NT2/D1 (cell line): ENCODE data around the gene FOXL3.

Source experiments
- DNase-seq: peaks from one replicate; pipeline ENCODE4 v3.0.0-alpha.2; 2011; ENCODE audit warnings: low read depth, low spot score
- H3K27me3 ChIP-seq: 2 replicates; pipeline ENCODE4 v1.6.0; 2011; ENCODE audit warnings: mild to moderate bottlenecking; ENCODE audit not compliant: insufficient read length, insufficient read depth
- H3K36me3 ChIP-seq: 2 replicates; pipeline ENCODE4 v1.6.1; 2011; ENCODE audit warnings: mild to moderate bottlenecking, low read length, mixed read lengths; ENCODE audit not compliant: insufficient read depth, insufficient read length
- H3K4me1 ChIP-seq: 2 replicates; pipeline ENCODE4 v1.5.1; 2011; ENCODE audit not compliant: insufficient read depth, insufficient read length
- H3K4me3 ChIP-seq: 2 replicates; pipeline ENCODE4 v1.5.1; 2011; ENCODE audit warnings: low read depth; ENCODE audit not compliant: insufficient read length
- H3K9ac ChIP-seq: 2 replicates; pipeline ENCODE4 v1.6.0; 2011; ENCODE audit warnings: low read depth; ENCODE audit not compliant: insufficient read length
- H3K9me3 ChIP-seq: 2 replicates; pipeline ENCODE4 v1.5.1; 2011; ENCODE audit warnings: mild to moderate bottlenecking, low read length; ENCODE audit not compliant: insufficient read depth
- SUZ12 ChIP-seq: IDR thresholded peaks from 2 replicates; pipeline ENCODE4 v1.6.1; 2011; ENCODE audit not compliant: insufficient read length, insufficient read depth; ENCODE audit errors: extremely low read depth
- YY1 ChIP-seq: IDR thresholded peaks from 2 replicates; pipeline ENCODE4 v1.6.1; 2011; ENCODE audit not compliant: insufficient read length, insufficient read depth
- ZNF274 ChIP-seq: IDR thresholded peaks from 2 replicates; pipeline ENCODE4 v1.6.1; 2011; ENCODE audit warnings: mild to moderate bottlenecking, low read depth, low read length

Gene FOXL3

GRCh38 chr7:246451-246850 lies 43.5 kb upstream of the FOXL3 start:
- TF ChIP-seq YY1: no peak
- no peak for TF ChIP-seq SUZ12
- TF ChIP-seq ZNF274: no peak
- no peak overlapping the region for H3K9ac ChIP-seq
- H3K9me3 ChIP-seq: no peaks in the 10 kb centered on the region; the same call in 1 of the 2 replicates
- DNase-seq: no peak
- peaks cover 8% of the 10 kb centered on the region for H3K4me1 ChIP-seq
- no peaks in the 10 kb centered on the region for H3K27me3 ChIP-seq
- H3K36me3 ChIP-seq: peaks cover 21% of the 10 kb centered on the region
- H3K4me3 ChIP-seq: no peak overlapping the region

- H3K9me3 ChIP-seq: no peaks in the 10 kb centered on the region; the same call in 1 of the 2 replicates
Observed at GRCh38 chr7:247181-247580, 42.8 kb upstream of the FOXL3 start.

GRCh38 chr7:247636-248035 lies 42.3 kb upstream of the FOXL3 start:
- TF ChIP-seq ZNF274: no peak
- TF ChIP-seq SUZ12: no peak
- TF ChIP-seq YY1: no peak
- Histone ChIP-seq H3K4me3 (no peak overlapping the region), H3K27me3 (no peaks in the 10 kb centered on the region), H3K9ac (no peak overlapping the region), H3K9me3 (peaks cover under 1% of the 10 kb centered on the region; the same call in 1 of the 2 replicates), H3K4me1 (no peaks in the 10 kb centered on the region), H3K36me3 (peaks cover 22% of the 10 kb centered on the region)
- no peak for DNase-seq

More at GRCh38 chr7:247181-247580, 42.8 kb upstream of the FOXL3 start:
- no peaks in the 10 kb centered on the region for H3K27me3 ChIP-seq
- no peak overlapping the region for H3K4me3 ChIP-seq
- H3K36me3 ChIP-seq: peaks cover 21% of the 10 kb centered on the region
- DNase-seq: no peak
- TF ChIP-seq ZNF274: no peak
- H3K9ac ChIP-seq: no peak overlapping the region
- H3K4me1 ChIP-seq: peaks cover 2% of the 10 kb centered on the region

- Histone ChIP-seq H3K4me3 (no peak overlapping the region), H3K4me1 (no peaks in the 10 kb centered on the region), H3K27me3 (no peaks in the 10 kb centered on the region), H3K9ac (no peak overlapping the region), H3K9me3 (peaks cover 8% of the 10 kb centered on the region; the same call in 1 of the 2 replicates), H3K36me3 (peaks cover 23% of the 10 kb centered on the region)
- TF ChIP-seq ZNF274 (no peak), YY1 (no peak), SUZ12 (no peak)
- DNase-seq: no peak
Observed at GRCh38 chr7:248732-249435, 41.1 kb upstream of the FOXL3 start.

GRCh38 chr7:249989-250388 lies 40.0 kb upstream of the FOXL3 start:
- DNase-seq: no peak
- TF ChIP-seq SUZ12 (no peak), ZNF274 (no peak), YY1 (no peak)
- Histone ChIP-seq H3K27me3 (no peaks in the 10 kb centered on the region), H3K36me3 (peaks cover 23% of the 10 kb centered on the region), H3K4me3 (no peak overlapping the region), H3K4me1 (no peaks in the 10 kb centered on the region), H3K9ac (no peak overlapping the region), H3K9me3 (peaks cover 19% of the 10 kb centered on the region; the same call in 1 of the 2 replicates)

- Histone ChIP-seq H3K9ac (no peak overlapping the region), H3K9me3 (peaks cover 24% of the 10 kb centered on the region; the same call in 1 of the 2 replicates), H3K4me3 (no peak overlapping the region), H3K27me3 (no peaks in the 10 kb centered on the region), H3K36me3 (peaks cover 23% of the 10 kb centered on the region), H3K4me1 (no peaks in the 10 kb centered on the region)
- TF ChIP-seq SUZ12: no peak
- no peak for TF ChIP-seq YY1
- TF ChIP-seq ZNF274: no peak
- no peak for DNase-seq
Observed at GRCh38 chr7:250523-250922, 39.4 kb upstream of the FOXL3 start.

- DNase-seq: no peak
- no peak overlapping the region for H3K4me3 ChIP-seq
- TF ChIP-seq YY1 (no peak), SUZ12 (no peak)
- no peak overlapping the region for H3K9ac ChIP-seq
- H3K4me1 ChIP-seq: no peaks in the 10 kb centered on the region
- H3K27me3 ChIP-seq: no peaks in the 10 kb centered on the region
- H3K9me3 ChIP-seq: peaks cover 29% of the 10 kb centered on the region; the same call in 1 of the 2 replicates
- peaks cover 23% of the 10 kb centered on the region for H3K36me3 ChIP-seq
Observed at GRCh38 chr7:251005-251404, 39.0 kb upstream of the FOXL3 start.
